Fibroblast of the aortic adventitia (primary cell): ENCODE measurements around the gene GRIA1. TPM values are rescaled to one million over a fixed set of nuclear protein-coding genes. Genes with fewer than 3 reads are reported as not detected.

Source experiments
- DNase-seq: peaks from one replicate; pipeline ENCODE4 v3.0.0-alpha.2; 2010; ENCODE audit warnings: low read depth
- H3K4me3 ChIP-seq: 2 replicates; pipeline ENCODE4 v1.5.1; 2011; ENCODE audit warnings: low read depth, mild to moderate bottlenecking, control low read depth, low read length, moderate library complexity
- total RNA-seq: library from RNA; depleted of rRNA; stranded (reverse); fragments of >200 nt; gene quantifications from 2 replicates; pipeline ENCODE4 v1.2.3, GENCODE V29; 2012; ENCODE audit warnings: low replicate concordance
- TF ChIP-seq, protein P1 (sequence below): IDR thresholded peaks from 2 replicates; pipeline ENCODE4 v1.5.1; 2011; ENCODE audit warnings: mild to moderate bottlenecking, low read length, control low read depth, inconsistent platforms; ENCODE audit not compliant: insufficient read depth

Gene GRIA1
- total RNA-seq, 1 donor, result 1.2 TPM

DNA sequence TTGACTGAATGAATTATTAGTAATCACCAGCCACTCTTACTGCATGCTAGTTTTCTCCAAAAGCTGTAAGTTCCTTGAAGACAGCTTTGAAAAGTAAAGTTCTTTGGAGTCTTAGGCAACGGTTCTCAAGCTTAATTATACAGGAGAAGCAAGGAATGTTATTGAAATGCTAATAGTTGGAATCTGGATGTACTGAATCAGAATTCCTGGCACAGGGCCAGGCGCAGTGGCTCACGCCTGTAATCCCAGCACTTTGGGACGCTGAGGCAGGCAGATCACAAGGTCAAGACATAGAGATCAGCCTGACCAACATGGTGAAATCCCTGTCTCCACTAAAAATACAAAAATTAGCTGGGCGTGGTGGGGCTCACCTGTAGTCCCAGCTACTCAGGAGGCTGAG, 33.4 kb downstream of the GRIA1 start:
- peak; percentile 60 for DNase-seq
- H3K4me3 ChIP-seq, result no peak overlapping the region
- TF ChIP-seq, protein P1, sequence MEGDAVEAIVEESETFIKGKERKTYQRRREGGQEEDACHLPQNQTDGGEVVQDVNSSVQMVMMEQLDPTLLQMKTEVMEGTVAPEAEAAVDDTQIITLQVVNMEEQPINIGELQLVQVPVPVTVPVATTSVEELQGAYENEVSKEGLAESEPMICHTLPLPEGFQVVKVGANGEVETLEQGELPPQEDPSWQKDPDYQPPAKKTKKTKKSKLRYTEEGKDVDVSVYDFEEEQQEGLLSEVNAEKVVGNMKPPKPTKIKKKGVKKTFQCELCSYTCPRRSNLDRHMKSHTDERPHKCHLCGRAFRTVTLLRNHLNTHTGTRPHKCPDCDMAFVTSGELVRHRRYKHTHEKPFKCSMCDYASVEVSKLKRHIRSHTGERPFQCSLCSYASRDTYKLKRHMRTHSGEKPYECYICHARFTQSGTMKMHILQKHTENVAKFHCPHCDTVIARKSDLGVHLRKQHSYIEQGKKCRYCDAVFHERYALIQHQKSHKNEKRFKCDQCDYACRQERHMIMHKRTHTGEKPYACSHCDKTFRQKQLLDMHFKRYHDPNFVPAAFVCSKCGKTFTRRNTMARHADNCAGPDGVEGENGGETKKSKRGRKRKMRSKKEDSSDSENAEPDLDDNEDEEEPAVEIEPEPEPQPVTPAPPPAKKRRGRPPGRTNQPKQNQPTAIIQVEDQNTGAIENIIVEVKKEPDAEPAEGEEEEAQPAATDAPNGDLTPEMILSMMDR, result no peak

DNA sequence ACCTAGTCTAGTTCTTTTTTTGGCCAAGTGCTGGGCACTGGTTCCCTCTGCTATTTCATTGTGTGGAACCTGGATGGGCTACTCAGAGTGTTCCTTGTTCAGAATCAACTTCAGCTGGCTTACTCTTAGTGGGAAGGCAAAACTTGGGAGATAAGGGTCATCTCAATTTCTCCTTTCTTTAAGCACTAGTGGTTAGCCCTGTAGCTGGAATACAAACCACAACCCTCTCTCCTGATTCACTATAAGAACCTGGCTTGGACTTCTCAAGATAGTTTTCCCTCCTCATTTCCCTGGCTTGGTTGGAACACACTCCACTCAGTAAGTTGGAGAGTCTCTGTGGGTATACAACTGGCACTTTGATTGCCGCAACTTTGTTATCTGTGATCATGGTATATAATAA, 35.1 kb downstream of the GRIA1 start:
- DNase-seq, result no peak
- TF ChIP-seq, protein P1, result no peak
- no peak overlapping the region for H3K4me3 ChIP-seq

DNA sequence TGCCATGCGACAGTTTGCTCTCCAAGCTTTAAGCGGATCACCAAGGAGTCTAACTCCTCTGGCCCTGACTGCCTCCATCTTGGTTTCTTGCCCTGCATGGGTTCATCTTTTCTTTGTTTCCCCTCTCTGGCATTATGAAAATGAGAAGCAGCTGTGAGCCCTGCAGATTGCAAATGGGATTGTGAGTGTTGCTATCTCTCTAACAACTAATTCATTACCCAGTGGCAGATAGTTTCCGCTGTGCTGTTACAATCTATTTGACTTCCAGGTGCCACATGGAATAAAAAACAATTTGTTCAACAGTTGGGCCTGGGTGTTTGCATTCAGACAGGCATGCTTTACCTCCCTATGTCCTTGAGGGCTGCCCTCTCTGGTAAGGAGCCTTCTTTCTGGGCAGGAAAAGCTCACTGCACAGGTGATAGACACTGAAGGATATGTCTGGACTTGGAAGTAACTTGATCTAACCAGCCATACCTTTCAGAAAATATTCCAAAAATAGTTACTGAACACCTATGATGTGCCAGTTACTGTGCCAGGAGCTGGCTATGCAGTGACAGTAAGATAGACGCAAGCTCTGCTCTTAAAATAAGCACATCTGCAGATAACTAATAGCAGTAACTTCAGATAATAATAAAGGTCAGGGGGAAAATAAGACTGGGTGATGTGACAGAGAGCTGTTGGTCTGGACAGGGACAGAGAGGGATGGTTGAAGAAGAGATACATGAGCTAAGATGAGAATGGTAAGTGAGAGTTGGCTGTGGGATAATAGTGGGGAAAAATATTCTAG, 40.1 kb downstream of the GRIA1 start:
- DNase-seq, result no peak
- TF ChIP-seq, protein P1, result no peak
- no peak overlapping the region for H3K4me3 ChIP-seq

DNA sequence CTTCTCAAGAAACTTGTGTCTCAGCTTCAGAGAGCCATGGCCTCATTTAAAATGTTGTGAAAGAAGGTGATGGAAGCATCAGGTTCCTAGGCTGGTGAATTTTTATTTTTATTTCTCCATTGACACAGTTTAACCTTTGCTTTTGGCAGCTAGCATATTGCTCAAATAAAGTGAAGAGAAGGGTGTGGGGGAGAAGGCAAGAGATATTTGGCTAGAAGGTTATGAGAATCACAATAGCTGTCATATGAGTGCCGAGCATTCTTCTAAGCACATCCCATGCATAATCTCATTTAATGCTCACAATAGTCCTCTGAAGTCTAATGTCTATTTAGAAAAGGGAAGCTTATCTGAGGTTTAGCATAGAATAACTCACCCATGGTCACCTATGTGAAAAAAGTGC, 43.1 kb downstream of the GRIA1 start:
- no peak for DNase-seq
- H3K4me3 ChIP-seq, result no peak overlapping the region

DNA sequence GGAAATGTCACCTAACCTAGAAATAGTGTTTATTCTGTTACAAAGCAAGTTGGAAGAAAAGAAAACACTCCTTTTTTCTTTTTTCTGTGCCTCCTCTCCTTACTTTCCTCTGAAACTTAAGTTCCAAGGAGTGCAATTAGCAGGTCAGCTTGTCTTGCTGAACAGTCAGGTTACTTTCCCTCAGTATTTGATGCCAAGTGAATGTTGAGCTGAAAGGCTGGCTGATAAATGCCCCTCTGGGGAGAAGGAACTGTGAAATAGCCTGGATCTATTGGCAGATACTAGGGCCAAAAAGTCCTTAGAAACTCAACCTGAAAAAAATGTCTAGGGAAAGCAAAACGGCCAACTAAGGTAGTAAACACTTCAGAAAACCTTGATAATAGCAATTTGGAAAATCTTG, 43.6 kb downstream of the GRIA1 start:
- peak; percentile 59 for DNase-seq
- TF ChIP-seq, protein P1, result no peak
- no peak overlapping the region for H3K4me3 ChIP-seq

More for the DNA sequence above, 43.1 kb downstream of the GRIA1 start:
- TF ChIP-seq, protein P1, result no peak

DNA sequence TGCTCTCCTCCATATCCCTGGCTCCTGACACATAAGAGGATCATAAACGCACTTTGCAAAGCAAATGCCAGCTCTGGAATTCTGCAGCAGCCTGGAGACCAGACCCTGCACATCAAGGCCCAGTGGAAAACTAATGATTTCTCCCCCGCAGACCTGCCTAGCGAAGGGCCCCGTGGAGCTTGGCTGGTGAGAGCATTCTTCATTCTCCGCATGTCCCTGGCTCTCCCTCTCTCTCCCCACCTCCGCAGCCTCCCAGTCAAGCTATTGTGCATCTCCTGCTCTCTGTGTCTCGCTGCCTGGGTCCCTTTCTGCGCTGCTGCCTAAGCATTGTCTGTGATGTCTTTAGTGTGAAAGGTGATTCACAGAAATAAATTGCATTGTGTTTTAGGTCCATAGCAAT, 46.7 kb downstream of the GRIA1 start:
- no peak overlapping the region for H3K4me3 ChIP-seq
- no peak for DNase-seq
- TF ChIP-seq, protein P1, result no peak

DNA sequence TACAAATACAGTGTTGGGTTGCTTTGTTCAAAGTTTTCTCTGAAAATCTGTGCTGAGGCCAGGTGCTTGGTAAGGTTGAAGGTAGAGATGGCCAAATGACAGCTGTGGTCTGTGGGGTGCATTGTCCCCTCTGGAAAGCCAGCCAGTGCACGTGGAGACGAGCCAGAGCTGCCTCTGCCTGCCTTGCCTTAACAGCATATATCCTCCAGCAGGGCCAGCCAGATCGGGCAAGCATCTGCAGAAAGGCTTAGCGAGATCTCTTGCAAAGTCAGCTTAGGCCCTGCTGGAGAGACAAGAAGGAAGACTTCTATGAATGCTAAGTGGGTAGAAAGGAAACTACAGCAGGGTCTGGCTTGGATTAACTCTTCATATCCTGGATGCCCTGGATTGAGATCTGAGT, 49.5 kb downstream of the GRIA1 start:
- no peak for DNase-seq
- H3K4me3 ChIP-seq, result no peak overlapping the region
- TF ChIP-seq, protein P1, result no peak
